HTR-8/SVneo (cell line): Measurements from ENCODE around the gene MMRN1.

Source experiments
- DNase-seq: peaks from one replicate; pipeline ENCODE4 v3.0.0; 2011; ENCODE audit warnings: low spot score, mixed read lengths; ENCODE audit not compliant: insufficient read length
- FAIRE-seq: peaks from 2 replicates; lab custom pipeline; 2011; peaks lifted over from hg19 to GRCh38; lab: Jason Lieb, UNC

MMRN1 gene

GRCh38 chr4:89995006-89995405 is 100.4 kb downstream of the MMRN1 start:
- no peak for DNase-seq
- FAIRE-seq, result no peak

GRCh38 chr4:89995814-89996213 is 101.2 kb downstream of the MMRN1 start:
- no peak for FAIRE-seq
- no peak for DNase-seq

GRCh38 chr4:89997171-89997704 is 102.6 kb downstream of the MMRN1 start:
- no peak for FAIRE-seq
- no peak for DNase-seq

GRCh38 chr4:89998469-89999011 is 103.9 kb downstream of the MMRN1 start:
- no peak for DNase-seq
- FAIRE-seq, result no peak

- FAIRE-seq (no peak), DNase-seq (no peak)
Measured at GRCh38 chr4:90001023-90001422, 106.4 kb downstream of the MMRN1 start.

GRCh38 chr4:90002441-90003062 is 107.9 kb downstream of the MMRN1 start:
- FAIRE-seq (no peak), DNase-seq (no peak)
